Ascending aorta (tissue), 2 donors: Measurements from ENCODE around the gene MS4A5. TPM values are rescaled to one million over a fixed set of nuclear protein-coding genes. Genes with fewer than 3 reads are reported as not detected.

ENCODE experiments used
- DNase-seq, 2 donors: peaks; one replicate each; pipeline ENCODE4 v3.0.0-alpha.2; 2019; ENCODE audit warnings: low spot score in 2 of 2
- H3K27ac ChIP-seq, 2 donors: fragments of 200-600 bp; sonication (generic); one replicate each; pipeline ENCODE4 v1.5.1; 2016 to 2017; ENCODE audit warnings: mild to moderate bottlenecking in 1 of 2
- H3K27me3 ChIP-seq: fragments of 200-600 bp; sonication (generic); one replicate; pipeline ENCODE4 v1.5.1; 2017
- H3K36me3 ChIP-seq, 2 donors: fragments of 200-600 bp; sonication (generic); one replicate each; pipeline ENCODE4 v1.5.1; 2016
- H3K4me1 ChIP-seq, 2 donors: fragments of 200-600 bp; sonication (generic); one replicate each; pipeline ENCODE4 v1.5.1; 2016 to 2017; ENCODE audit warnings: mild to moderate bottlenecking in 1 of 2
- H3K4me3 ChIP-seq, 2 donors: fragments of 200-600 bp; sonication (generic); one replicate each; pipeline ENCODE4 v1.5.1; 2016 to 2017; ENCODE audit warnings: mild to moderate bottlenecking in 1 of 2
- H3K9me3 ChIP-seq, 2 donors: fragments of 200-600 bp; sonication (generic); one replicate each; pipeline ENCODE4 v1.5.1; 2016
- intact Hi-C: fragments of 100-400 bp; cut with DNase I; formaldehyde crosslinking; loops from one replicate; pipeline ENCODE4 v1.15.1; 2023
- total RNA-seq: library from RNA; depleted of rRNA; stranded (reverse); fragments of >200 nt; gene quantifications from one replicate; pipeline ENCODE4 v1.1.0, GENCODE V29; 2016
- TF ChIP-seq, protein P1 (sequence below), 3 experiments: fragments of 200-600 bp in 2 of 3; fragments of 450-650 bp in 1 of 3; sonication (generic) in 2 of 3; IDR thresholded peaks; one replicate each; pipeline ENCODE4 v1.5.1; 2016 to 2019; ENCODE audit warnings: antibody characterized with exemption in 3 of 3, mild to moderate bottlenecking in 1 of 3, moderate library complexity in 1 of 3

MS4A5 gene
- total RNA-seq, 1 donor from 2014 or later, result not detected

GRCh38 chr11:60454212-60454611, 24.8 kb downstream of the MS4A5 start:
- TF ChIP-seq, protein P1, sequence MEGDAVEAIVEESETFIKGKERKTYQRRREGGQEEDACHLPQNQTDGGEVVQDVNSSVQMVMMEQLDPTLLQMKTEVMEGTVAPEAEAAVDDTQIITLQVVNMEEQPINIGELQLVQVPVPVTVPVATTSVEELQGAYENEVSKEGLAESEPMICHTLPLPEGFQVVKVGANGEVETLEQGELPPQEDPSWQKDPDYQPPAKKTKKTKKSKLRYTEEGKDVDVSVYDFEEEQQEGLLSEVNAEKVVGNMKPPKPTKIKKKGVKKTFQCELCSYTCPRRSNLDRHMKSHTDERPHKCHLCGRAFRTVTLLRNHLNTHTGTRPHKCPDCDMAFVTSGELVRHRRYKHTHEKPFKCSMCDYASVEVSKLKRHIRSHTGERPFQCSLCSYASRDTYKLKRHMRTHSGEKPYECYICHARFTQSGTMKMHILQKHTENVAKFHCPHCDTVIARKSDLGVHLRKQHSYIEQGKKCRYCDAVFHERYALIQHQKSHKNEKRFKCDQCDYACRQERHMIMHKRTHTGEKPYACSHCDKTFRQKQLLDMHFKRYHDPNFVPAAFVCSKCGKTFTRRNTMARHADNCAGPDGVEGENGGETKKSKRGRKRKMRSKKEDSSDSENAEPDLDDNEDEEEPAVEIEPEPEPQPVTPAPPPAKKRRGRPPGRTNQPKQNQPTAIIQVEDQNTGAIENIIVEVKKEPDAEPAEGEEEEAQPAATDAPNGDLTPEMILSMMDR (IDR thresholded peaks at IDR 0.05), result no peak
- Histone ChIP-seq H3K27me3 (no peaks in the 10 kb centered on the region), H3K4me1 (no peaks in the 10 kb centered on the region), H3K36me3 (no peaks in the 10 kb centered on the region), H3K27ac (no peak overlapping the region), H3K9me3 (no peaks in the 10 kb centered on the region), H3K4me3 (no peak overlapping the region)
- DNase-seq, result no peak
- intact Hi-C loops, result no loop called here

DNA sequence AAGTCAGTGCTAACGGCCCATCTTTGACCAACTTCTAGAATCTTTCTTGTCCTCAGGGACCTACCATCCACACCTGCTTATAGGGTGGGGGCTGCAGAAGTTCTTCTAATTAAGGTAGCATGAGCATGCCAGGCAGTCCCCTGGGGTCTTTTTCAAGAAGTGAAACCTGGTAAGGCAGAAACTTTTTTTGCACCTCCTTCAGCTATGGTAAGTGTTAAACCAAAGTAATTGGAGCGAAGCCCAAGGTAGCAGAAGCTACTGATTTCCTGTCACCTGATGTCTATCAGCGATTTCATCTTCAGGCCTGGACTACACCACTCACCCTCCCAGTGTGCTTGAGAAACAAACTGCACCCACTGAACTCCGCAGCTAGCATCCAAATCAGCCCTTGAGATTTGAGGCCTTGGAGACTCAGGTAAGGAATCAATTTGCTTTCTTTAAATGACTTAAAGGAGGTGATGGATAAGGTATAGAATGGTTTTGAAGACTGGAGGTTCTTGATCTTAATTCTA, 26.2 kb downstream of the MS4A5 start, which contains the start of gene MS4A1:
Gene MS4A1, plus strand, starts transcription at position 317 of the 512 bp plus-strand sequence. CDS start 6,528 bp downstream, outside the sequence.
- H3K4me1 ChIP-seq, result no peaks in the 10 kb centered on the region
- no peak for DNase-seq
- TF ChIP-seq, protein P1 (IDR thresholded peaks at IDR 0.05), result no peak
- H3K4me3 ChIP-seq, result no peak within 1 kb of the TSS
- intact Hi-C loops, result no loop called here
- no peaks in the 10 kb centered on the region for H3K9me3 ChIP-seq
- no peaks in the 10 kb centered on the region for H3K27me3 ChIP-seq
- no peak within 1 kb of the TSS for H3K27ac ChIP-seq
- H3K36me3 ChIP-seq, result no peaks in the 10 kb centered on the region

DNA sequence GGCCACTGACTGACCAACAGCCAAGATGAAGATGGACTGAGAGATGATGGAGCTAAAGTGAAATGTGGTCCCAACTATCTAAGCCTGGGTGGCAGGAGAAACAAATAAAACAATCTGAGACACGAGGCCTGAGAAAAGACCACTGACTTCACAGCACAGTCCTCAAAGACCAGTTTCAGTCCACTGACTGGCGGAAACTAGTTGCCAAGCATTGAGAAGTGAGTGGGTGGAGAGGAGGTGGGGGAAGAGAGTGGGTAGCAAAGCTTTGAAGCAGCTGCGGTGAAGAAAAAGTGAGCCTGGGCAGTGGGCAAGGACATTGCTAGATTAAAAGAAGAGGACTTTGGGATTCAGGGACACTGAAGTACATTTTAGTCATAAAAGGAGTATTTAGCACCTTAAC, 28.2 kb downstream of the MS4A5 start:
- Histone ChIP-seq H3K4me3 (no peak overlapping the region), H3K27me3 (no peaks in the 10 kb centered on the region), H3K27ac (no peak overlapping the region), H3K36me3 (no peaks in the 10 kb centered on the region), H3K4me1 (no peaks in the 10 kb centered on the region), H3K9me3 (no peaks in the 10 kb centered on the region)
- DNase-seq, result no peak
- intact Hi-C loops, result no loop called here
- TF ChIP-seq, protein P1 (IDR thresholded peaks at IDR 0.05), result no peak

DNA sequence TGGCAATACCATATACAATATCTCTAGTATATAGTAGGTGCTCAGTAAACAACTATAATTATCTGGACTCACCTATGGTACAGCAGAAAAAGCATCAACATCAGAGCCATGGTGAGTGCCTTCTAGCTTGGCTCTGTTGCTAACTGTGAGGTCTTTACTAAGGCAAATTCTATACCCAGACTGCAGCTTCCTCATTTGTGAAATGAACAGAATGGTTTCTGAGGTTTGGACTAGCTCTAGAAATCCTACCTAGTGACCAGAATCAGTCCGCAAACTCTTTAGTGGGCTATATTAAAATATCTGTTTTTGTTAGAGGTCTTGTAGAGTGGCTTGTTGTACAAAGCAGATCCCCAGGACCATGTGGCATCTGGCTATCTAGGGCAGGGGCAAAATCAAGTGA, 30.0 kb downstream of the MS4A5 start:
- no peak for DNase-seq
- TF ChIP-seq, protein P1 (IDR thresholded peaks at IDR 0.05), result no peak
- intact Hi-C loops, result no loop called here

DNA sequence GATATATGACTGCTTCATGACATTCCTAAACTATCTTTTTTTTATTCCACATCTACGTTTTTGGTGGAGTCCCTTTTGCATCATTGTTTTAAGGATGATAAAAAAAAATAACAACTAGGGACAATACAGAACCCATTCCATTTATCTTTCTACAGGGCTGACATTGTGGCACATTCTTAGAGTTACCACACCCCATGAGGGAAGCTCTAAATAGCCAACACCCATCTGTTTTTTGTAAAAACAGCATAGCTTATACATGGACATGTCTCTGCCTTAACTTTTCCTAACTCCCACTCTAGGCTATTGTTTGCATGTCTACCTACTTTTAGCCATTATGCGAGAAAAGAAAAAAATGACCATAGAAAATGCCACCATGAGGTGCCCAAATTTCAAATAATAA, 39.5 kb downstream of the MS4A5 start:
- no peak overlapping the region for H3K4me3 ChIP-seq
- no peaks in the 10 kb centered on the region for H3K9me3 ChIP-seq
- intact Hi-C loops, result no loop called here
- no peak for DNase-seq
- no peak overlapping the region for H3K27ac ChIP-seq
- no peaks in the 10 kb centered on the region for H3K36me3 ChIP-seq
- H3K4me1 ChIP-seq, result no peaks in the 10 kb centered on the region
- TF ChIP-seq, protein P1 (IDR thresholded peaks at IDR 0.05), result no peak
- H3K27me3 ChIP-seq, result no peaks in the 10 kb centered on the region

More for the DNA sequence above, 30.0 kb downstream of the MS4A5 start:
- Histone ChIP-seq H3K36me3 (no peaks in the 10 kb centered on the region), H3K4me1 (no peaks in the 10 kb centered on the region), H3K4me3 (no peak overlapping the region), H3K27me3 (no peaks in the 10 kb centered on the region), H3K27ac (no peak overlapping the region), H3K9me3 (no peaks in the 10 kb centered on the region)

DNA sequence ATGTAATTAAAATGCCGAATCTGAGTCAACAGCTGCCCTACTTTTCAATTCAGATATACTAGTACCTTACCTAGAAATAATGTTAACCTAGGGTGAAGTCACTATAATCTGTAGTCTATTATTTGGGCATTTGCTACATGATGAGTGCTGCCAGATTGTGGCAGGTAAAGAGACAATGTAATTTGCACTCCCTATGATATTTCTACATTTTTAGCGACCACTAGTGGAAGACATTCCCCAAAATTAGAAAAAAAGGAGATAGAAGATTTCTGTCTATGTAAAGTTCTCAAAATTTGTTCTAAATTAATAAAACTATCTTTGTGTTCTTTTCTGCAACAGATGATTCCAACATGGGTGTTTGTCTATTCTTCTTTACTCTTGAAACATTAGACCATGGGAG, 40.4 kb downstream of the MS4A5 start:
- Histone ChIP-seq H3K4me1 (no peaks in the 10 kb centered on the region), H3K27ac (no peak overlapping the region), H3K9me3 (no peaks in the 10 kb centered on the region), H3K27me3 (no peaks in the 10 kb centered on the region), H3K36me3 (no peaks in the 10 kb centered on the region), H3K4me3 (no peak overlapping the region)
- TF ChIP-seq, protein P1 (IDR thresholded peaks at IDR 0.05), result no peak
- no peak for DNase-seq
- intact Hi-C loops, result no loop called here
